ENCODE data around the gene SLC25A48. TPM values are rescaled to one million over a fixed set of nuclear protein-coding genes. Genes with fewer than 3 reads are reported as not detected.
"Not testable (repeated sequence)": the region's sequence is repeated elsewhere in the genome, so short reads cannot be mapped to it uniquely, and the experiment has no call there.

SLC25A48 gene
- total RNA-seq, 2 donors from 2014 or later = not detected

GRCh38 chr5:135833961-135834638 is 363 bp upstream of the SLC25A48 start:
- Mint-ChIP-seq H3K4me3 (no peak overlapping the region), H3K4me1 (ENCODE audit: low read depth in 2 of 2) (peaks cover 0 to 2% of the 10 kb centered on the region in 2 donors), H3K27ac (no peak overlapping the region), H3K27me3 (peaks cover 33 to 53% of the 10 kb centered on the region in 2 donors), H3K9me3 (peaks cover 4% of the 10 kb centered on the region), H3K36me3 (no peaks in the 10 kb centered on the region)
- ATAC-seq = peak; percentile 17 to 40
- no peak for DNase-seq (ENCODE audit: low spot score)

DNA sequence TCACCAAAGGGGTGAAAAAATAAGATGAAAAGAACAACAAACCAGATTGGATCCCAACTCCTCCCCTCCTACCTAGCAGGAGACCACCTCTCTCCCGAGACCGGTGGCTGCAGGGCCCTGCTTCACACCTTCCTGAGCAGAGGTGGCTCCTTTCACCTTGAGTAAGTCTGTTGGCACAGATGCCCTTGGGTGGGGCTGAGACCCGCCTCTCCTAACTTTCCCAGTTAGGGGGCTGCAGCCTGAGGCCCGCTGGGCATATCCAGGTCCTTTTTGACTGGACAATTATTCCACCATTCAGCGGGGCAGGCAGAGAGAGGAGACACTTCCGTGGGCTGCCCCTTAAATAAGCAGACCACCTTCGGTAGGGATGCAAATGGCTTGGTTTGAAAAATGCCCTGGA is 1.3 kb downstream of the SLC25A48 start:
- no peak for DNase-seq (ENCODE audit: low spot score)
- H3K9me3 Mint-ChIP-seq = peaks cover 4% of the 10 kb centered on the region
- no peaks in the 10 kb centered on the region for H3K36me3 Mint-ChIP-seq
- peaks cover 32 to 46% of the 10 kb centered on the region in 2 donors for H3K27me3 Mint-ChIP-seq
- peaks cover 0 to 2% of the 10 kb centered on the region in 2 donors for H3K4me1 Mint-ChIP-seq (ENCODE audit: low read depth in 2 of 2)
- ATAC-seq = no peak
- no peak overlapping the region for H3K4me3 Mint-ChIP-seq
- H3K27ac Mint-ChIP-seq = no peak overlapping the region

DNA sequence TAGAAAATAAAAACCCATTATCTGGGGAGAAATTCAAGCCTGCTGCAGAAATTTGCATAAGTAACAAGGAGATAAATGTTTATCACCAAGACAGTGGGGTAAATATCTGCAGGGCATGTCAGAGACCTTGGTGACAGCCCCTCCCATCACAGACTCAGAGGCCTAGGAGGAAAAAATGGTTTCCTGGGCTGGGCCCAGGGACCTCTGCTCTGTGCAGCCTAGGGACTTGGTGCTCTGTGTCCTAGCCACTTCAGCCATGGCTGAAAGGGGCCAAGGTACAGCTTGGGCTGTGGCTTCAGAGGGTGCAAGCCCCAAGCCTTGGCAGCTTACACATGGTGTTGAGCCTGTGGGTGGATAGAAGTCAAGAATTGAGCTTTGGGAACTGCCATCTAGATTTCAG is 3.9 kb downstream of the SLC25A48 start:
- H3K27me3 Mint-ChIP-seq = peaks cover 28 to 44% of the 10 kb centered on the region in 2 donors
- DNase-seq (ENCODE audit: low spot score); H3K27ac Mint-ChIP-seq; H3K9me3 Mint-ChIP-seq; H3K36me3 Mint-ChIP-seq; H3K4me3 Mint-ChIP-seq; H3K4me1 Mint-ChIP-seq (ENCODE audit: low read depth in 2 of 2); ATAC-seq: not testable (repeated sequence)

DNA sequence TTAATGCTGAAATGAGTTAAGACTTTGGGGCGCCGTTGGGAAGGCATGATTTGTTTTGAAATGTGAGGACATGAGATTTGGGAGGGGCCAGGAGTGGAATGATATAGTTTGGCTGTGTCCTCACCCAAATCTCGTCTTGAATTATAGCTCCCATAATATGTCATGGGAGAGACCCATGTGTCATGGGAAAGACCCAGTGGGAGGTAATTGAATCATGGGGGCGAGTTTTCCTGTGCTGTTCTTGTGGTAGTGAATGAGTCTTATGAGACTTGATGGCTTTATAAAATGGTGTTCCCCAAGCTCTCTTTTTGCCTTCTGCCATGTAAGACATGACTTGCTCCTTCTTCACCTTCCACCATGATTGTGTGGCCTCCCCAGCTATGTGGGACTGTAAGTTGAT is 5.1 kb downstream of the SLC25A48 start:
- H3K4me3 Mint-ChIP-seq = no peak overlapping the region
- peaks cover 4% of the 10 kb centered on the region for H3K9me3 Mint-ChIP-seq
- H3K4me1 Mint-ChIP-seq (ENCODE audit: low read depth in 2 of 2) = no peaks in the 10 kb centered on the region
- no peak for ATAC-seq
- no peaks in the 10 kb centered on the region for H3K36me3 Mint-ChIP-seq
- DNase-seq (ENCODE audit: low spot score) = no peak
- no peak overlapping the region for H3K27ac Mint-ChIP-seq
- peaks cover 25 to 35% of the 10 kb centered on the region in 2 donors for H3K27me3 Mint-ChIP-seq

GRCh38 chr5:135840959-135841358 is 6.5 kb downstream of the SLC25A48 start:
- ATAC-seq = no peak
- Mint-ChIP-seq H3K9me3 (peaks cover 4% of the 10 kb centered on the region), H3K4me1 (ENCODE audit: low read depth in 2 of 2) (no peaks in the 10 kb centered on the region)

DNA sequence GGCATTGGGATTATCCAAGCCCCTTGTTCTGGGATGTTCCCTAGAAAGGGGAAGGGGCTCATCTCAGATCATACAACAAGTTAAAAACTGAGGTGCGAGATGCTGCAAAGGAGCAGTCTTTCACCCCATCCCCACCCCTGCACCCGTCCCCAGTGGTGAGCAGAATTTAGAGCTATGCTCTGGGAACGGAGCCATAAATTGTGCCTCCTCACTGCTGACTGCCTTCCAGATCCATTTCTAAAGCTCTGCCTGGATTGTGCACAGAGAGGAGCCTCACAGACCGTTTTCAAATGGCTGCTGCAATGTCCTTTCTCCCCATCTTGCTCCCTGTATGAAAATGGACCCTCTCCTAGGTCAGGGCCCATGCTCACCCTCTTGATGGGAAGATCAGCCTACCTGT is 8.3 kb downstream of the SLC25A48 start:
- no peak overlapping the region for H3K4me3 Mint-ChIP-seq
- ATAC-seq (no peak), DNase-seq (ENCODE audit: low spot score) (no peak)
- no peak overlapping the region for H3K27ac Mint-ChIP-seq
- no peaks in the 10 kb centered on the region for H3K4me1 Mint-ChIP-seq (ENCODE audit: low read depth in 2 of 2)
- H3K9me3 Mint-ChIP-seq = peaks cover 4% of the 10 kb centered on the region
- H3K27me3 Mint-ChIP-seq = peaks cover 19 to 20% of the 10 kb centered on the region in 2 donors
- H3K36me3 Mint-ChIP-seq = no peaks in the 10 kb centered on the region

More at GRCh38 chr5:135840959-135841358, 6.5 kb downstream of the SLC25A48 start:
- Mint-ChIP-seq H3K4me3 (no peak overlapping the region), H3K36me3 (no peaks in the 10 kb centered on the region), H3K27me3 (peaks cover 25 to 35% of the 10 kb centered on the region in 2 donors), H3K27ac (no peak overlapping the region)
- DNase-seq (ENCODE audit: low spot score) = no peak

DNA sequence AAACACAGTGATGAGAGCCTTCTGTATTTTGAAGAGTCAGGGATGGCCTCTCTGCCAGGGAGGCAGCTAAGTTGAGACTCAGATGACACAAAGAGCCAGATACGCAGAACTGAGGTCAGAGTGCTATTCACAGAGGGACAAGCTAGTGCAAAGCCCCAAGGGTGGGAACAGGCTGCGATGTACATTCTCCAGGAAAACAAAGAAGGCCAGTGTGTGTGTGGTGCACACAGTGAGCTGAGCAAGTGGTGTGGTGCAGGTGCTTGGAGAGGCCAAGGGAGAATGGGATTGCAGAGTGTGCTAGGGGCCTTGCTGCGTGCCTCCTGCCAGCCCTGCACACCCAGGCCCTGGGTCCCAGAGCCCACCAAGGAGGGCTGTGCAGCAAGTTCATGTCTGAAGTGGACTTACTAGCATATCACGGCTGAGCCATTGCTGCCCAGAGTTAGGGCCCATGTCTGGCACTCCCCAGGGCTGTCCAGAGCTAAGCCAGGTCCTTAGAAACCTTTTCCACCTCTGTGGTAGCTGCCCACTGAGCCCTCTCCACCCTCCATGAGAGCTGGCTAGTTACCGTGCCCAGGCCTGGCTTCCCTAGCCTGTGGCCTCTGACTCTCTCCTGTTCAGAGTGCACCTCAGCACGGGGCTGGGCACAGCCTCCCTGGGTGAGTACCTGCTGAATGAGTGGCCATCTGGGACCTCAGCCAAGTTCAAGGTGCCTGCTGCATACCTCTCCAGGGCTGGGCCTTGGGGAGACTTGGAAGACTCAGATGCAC is 9.3 kb downstream of the SLC25A48 start:
- DNase-seq (ENCODE audit: low spot score) (no peak), ATAC-seq (peak in 1 of 2 donors; percentile 31)
- H3K27ac Mint-ChIP-seq = no peak overlapping the region
- H3K9me3 Mint-ChIP-seq = no peaks in the 10 kb centered on the region
- no peaks in the 10 kb centered on the region for H3K4me1 Mint-ChIP-seq (ENCODE audit: low read depth in 2 of 2)
- no peak overlapping the region for H3K4me3 Mint-ChIP-seq
- no peaks in the 10 kb centered on the region for H3K36me3 Mint-ChIP-seq
- peaks cover 16 to 17% of the 10 kb centered on the region in 2 donors for H3K27me3 Mint-ChIP-seq

DNA sequence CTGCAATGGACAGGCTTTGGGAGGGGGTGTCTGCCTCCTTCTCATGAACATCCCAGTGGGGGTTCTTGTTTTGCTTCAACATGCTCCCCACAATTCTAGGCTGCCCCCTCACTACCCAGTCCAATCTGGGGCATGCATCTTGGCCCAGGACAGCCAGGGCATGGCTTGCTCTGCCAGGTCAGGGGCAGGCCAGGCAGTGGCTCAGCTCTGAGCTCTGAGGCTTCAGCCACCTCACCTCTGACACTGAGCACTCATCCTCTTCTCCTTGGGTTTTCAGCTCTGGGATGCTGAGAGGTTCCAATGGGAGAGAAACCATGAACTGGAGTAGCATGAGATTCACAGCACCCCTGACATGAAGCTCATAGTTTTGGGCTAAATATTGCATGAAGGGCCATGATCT is 11.8 kb downstream of the SLC25A48 start:
- Mint-ChIP-seq H3K4me1 (ENCODE audit: low read depth in 2 of 2) (no peaks in the 10 kb centered on the region), H3K27ac (no peak overlapping the region), H3K9me3 (no peaks in the 10 kb centered on the region), H3K4me3 (no peak overlapping the region), H3K36me3 (no peaks in the 10 kb centered on the region), H3K27me3 (peaks cover 9 to 11% of the 10 kb centered on the region in 2 donors)
- DNase-seq (ENCODE audit: low spot score) (no peak), ATAC-seq (no peak)

GRCh38 chr5:135847976-135848375 is 13.5 kb downstream of the SLC25A48 start:
- peaks cover 0 to 5% of the 10 kb centered on the region in 2 donors for H3K27me3 Mint-ChIP-seq
- H3K36me3 Mint-ChIP-seq = no peaks in the 10 kb centered on the region
- H3K9me3 Mint-ChIP-seq = no peaks in the 10 kb centered on the region
- no peaks in the 10 kb centered on the region for H3K4me1 Mint-ChIP-seq (ENCODE audit: low read depth in 2 of 2)
- DNase-seq (ENCODE audit: low spot score) = no peak
- no peak for ATAC-seq
- H3K4me3 Mint-ChIP-seq = no peak overlapping the region
- no peak overlapping the region for H3K27ac Mint-ChIP-seq

DNA sequence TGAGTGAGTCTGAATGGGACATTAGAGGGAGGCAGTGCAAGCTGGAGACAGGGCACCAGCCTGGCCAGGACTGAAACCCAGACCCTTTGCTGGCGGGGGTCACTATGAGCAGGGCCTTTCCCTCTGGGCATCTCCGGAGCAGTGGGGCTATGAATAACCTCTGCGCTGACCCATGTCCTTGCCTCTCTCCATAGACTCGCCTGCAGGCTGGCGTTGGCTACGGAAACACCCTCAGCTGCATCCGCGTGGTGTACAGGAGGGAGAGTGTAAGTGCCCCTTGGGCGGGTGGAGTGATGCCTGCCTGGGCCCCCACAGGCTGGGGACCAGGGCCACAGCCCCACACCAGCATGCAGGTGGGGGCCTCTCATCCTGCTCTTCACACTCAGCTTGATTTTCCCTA is 15.8 kb downstream of the SLC25A48 start:
- ATAC-seq = peak; percentile 11 to 38
- Mint-ChIP-seq H3K27ac (no peak overlapping the region), H3K4me1 (ENCODE audit: low read depth in 2 of 2) (no peaks in the 10 kb centered on the region), H3K9me3 (no peaks in the 10 kb centered on the region), H3K27me3 (peaks cover 7 to 8% of the 10 kb centered on the region in 2 donors), H3K36me3 (no peaks in the 10 kb centered on the region), H3K4me3 (no peak overlapping the region)
- DNase-seq (ENCODE audit: low spot score) = no peak

GRCh38 chr5:135850671-135851070 is 16.2 kb downstream of the SLC25A48 start:
- Mint-ChIP-seq H3K36me3 (no peaks in the 10 kb centered on the region), H3K4me3 (no peak overlapping the region), H3K27ac (no peak overlapping the region), H3K9me3 (no peaks in the 10 kb centered on the region), H3K4me1 (ENCODE audit: low read depth in 2 of 2) (no peaks in the 10 kb centered on the region), H3K27me3 (peaks cover 7 to 8% of the 10 kb centered on the region in 2 donors)
- ATAC-seq (no peak), DNase-seq (ENCODE audit: low spot score) (no peak)

- Mint-ChIP-seq H3K4me3 (no peak overlapping the region), H3K27ac (no peak overlapping the region), H3K27me3 (peaks cover 7 to 8% of the 10 kb centered on the region in 2 donors), H3K9me3 (no peaks in the 10 kb centered on the region), H3K36me3 (no peaks in the 10 kb centered on the region), H3K4me1 (ENCODE audit: low read depth in 2 of 2) (no peaks in the 10 kb centered on the region)
- DNase-seq (ENCODE audit: low spot score) = no peak
- peak in 1 of 2 donors; percentile 18 for ATAC-seq
These were observed 16.9 kb downstream of the SLC25A48 start for GRCh38 chr5:135851186-135851914.

- no peaks in the 10 kb centered on the region for H3K4me1 Mint-ChIP-seq (ENCODE audit: low read depth in 2 of 2)
- no peak overlapping the region for H3K27ac Mint-ChIP-seq
- peaks cover 7 to 8% of the 10 kb centered on the region in 2 donors for H3K27me3 Mint-ChIP-seq
- no peaks in the 10 kb centered on the region for H3K9me3 Mint-ChIP-seq
- DNase-seq (ENCODE audit: low spot score) (no peak), ATAC-seq (peak in 1 of 2 donors; percentile 17)
- no peak overlapping the region for H3K4me3 Mint-ChIP-seq
- H3K36me3 Mint-ChIP-seq = no peaks in the 10 kb centered on the region
These were observed 17.7 kb downstream of the SLC25A48 start for GRCh38 chr5:135851915-135852845.
